Spleen (tissue), 7 donors: ENCODE data around the gene USH2A.

ENCODE experiments used
- POLR2AphosphoS5 ChIP-seq, 3 donors: sonication (generic); formaldehyde crosslinking; IDR thresholded peaks; one replicate each; pipeline ENCODE4 v1.5.1; 2017; ENCODE audit warnings: antibody characterized with exemption in 3 of 3
- TF ChIP-seq, protein P1 (sequence below), 11 experiments: fragments of 200-600 bp in 7 of 11; fragments of 450-650 bp in 4 of 11; sonication (generic) in 4 of 11; IDR thresholded peaks in 8 of 11; conservative IDR thresholded peaks in 3 of 11; 1 replicate in 7 of 11; 2 replicates in 4 of 11; pipeline versions ENCODE4 v1.4.0 to v1.8.0; 2016 to 2021; ENCODE audit warnings: antibody characterized with exemption in 11 of 11, inconsistent platforms in 4 of 11, mild to moderate bottlenecking in 1 of 11
- donor health status: DM: no; HTN: no; CAD: no; lungs with moderate emphysema.
- donor health status: DM: no; HTN: no; CAD: no.
- donor health status: DM: no; HTN: no; CAD: no.

DNA sequence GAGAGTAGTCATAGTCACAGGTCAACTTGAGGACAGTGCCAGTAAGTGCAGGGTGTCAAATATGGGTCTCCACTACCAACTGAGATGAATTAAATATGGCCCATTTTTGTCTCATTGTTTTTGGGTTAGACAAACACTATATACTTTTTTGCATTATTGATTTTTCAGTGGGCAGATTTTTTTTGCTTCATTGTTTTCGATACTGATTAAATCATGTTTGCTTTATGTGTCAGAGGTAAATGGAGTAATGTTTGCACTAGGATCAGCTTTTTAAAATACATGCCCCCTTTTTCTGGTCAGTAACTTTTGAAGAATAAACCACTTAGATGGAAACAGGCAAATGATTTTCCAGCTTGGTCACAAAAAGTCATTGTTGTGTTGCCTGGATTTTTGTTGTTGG, 199.0 kb downstream of the USH2A start:
- TF ChIP-seq, protein P1, sequence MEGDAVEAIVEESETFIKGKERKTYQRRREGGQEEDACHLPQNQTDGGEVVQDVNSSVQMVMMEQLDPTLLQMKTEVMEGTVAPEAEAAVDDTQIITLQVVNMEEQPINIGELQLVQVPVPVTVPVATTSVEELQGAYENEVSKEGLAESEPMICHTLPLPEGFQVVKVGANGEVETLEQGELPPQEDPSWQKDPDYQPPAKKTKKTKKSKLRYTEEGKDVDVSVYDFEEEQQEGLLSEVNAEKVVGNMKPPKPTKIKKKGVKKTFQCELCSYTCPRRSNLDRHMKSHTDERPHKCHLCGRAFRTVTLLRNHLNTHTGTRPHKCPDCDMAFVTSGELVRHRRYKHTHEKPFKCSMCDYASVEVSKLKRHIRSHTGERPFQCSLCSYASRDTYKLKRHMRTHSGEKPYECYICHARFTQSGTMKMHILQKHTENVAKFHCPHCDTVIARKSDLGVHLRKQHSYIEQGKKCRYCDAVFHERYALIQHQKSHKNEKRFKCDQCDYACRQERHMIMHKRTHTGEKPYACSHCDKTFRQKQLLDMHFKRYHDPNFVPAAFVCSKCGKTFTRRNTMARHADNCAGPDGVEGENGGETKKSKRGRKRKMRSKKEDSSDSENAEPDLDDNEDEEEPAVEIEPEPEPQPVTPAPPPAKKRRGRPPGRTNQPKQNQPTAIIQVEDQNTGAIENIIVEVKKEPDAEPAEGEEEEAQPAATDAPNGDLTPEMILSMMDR (IDR thresholded peaks at IDR 0.05 in 8 of 11, conservative IDR thresholded peaks at IDR 0.05 in 3 of 11), result no peak
- TF ChIP-seq POLR2AphosphoS5 (IDR thresholded peaks at IDR 0.05), result no peak
